ENCODE data around the gene ZMYM4. TPM values are rescaled to one million over a fixed set of nuclear protein-coding genes. Genes with fewer than 3 reads are reported as not detected.

ZMYM4 gene
- polyA plus RNA-seq, 1 donor (not counting 4 experiments of a cell fraction or from before 2014, with no cell fraction given): 24.8 TPM

GRCh38 chr1:35279555-35279904, 11.0 kb downstream of the ZMYM4 start:
- H3K79me2 ChIP-seq (ENCODE audit: control insufficient read depth, insufficient read depth, low read length): peaks cover 65% of the 10 kb centered on the region
- H3K4me1 ChIP-seq (ENCODE audit: control insufficient read depth, extremely low read depth, insufficient read depth, low read length): no peaks in the 10 kb centered on the region
- H3K27me3 ChIP-seq (ENCODE audit: control insufficient read depth, extremely low read depth, insufficient read depth, low read length): no peaks in the 10 kb centered on the region
- H3K9me1 ChIP-seq (ENCODE audit: control insufficient read depth, extremely low read depth, insufficient read depth, low read length): no peaks in the 10 kb centered on the region
- no peak overlapping the region for H2AFZ ChIP-seq (ENCODE audit: control insufficient read depth, low read length)
- no peak overlapping the region for H3K4me3 ChIP-seq (ENCODE audit: control insufficient read depth in 2 of 3, extremely low read depth in 1 of 3, insufficient read depth in 2 of 3, low read depth in 1 of 3, low read length in 3 of 3)
- dilution Hi-C loops (cut with MboI; ENCODE audit: extremely low pct_ligation_motif_present, low sequenced_read_pairs): no loop called here
- no peak for FAIRE-seq
- no peak for DNase-seq (ENCODE audit: low read depth, low spot score)
- H3K4me2 ChIP-seq (ENCODE audit: control insufficient read depth, extremely low read depth, insufficient read depth, low read depth, low read length): no peak overlapping the region
- H3K36me3 ChIP-seq (ENCODE audit: control insufficient read depth in 2 of 2, extremely low read depth in 1 of 2, insufficient read depth in 2 of 2, low read length in 2 of 2): peaks cover 0 to 15% of the 10 kb centered on the region in 2 experiments
- no peak overlapping the region for H3K27ac ChIP-seq (ENCODE audit: control insufficient read depth, insufficient read depth, low read length)
- H3K9me3 ChIP-seq (ENCODE audit: control insufficient read depth, low read depth, low read length): no peaks in the 10 kb centered on the region
- no peaks in the 10 kb centered on the region for H4K20me1 ChIP-seq (ENCODE audit: control insufficient read depth, extremely low read depth, insufficient read depth, low read length)
- no peak overlapping the region for H3K9ac ChIP-seq (ENCODE audit: control insufficient read depth, extremely low read depth, insufficient read depth, low read length)
- TF ChIP-seq CTCF (optimal IDR thresholded peaks at IDR 0.05 in 1 of 3, IDR thresholded peaks at IDR 0.05 in 1 of 3, conservative IDR thresholded peaks at IDR 0.05 in 1 of 3; ENCODE audit: extremely low read depth in 1 of 3, insufficient read depth in 2 of 3, low read length in 3 of 3) (no peak), EZH2 (IDR thresholded peaks at IDR 0.05; ENCODE audit: low read length) (no peak)

GRCh38 chr1:35280006-35280405, 11.5 kb downstream of the ZMYM4 start:
- dilution Hi-C loops (cut with MboI; ENCODE audit: extremely low pct_ligation_motif_present, low sequenced_read_pairs): no loop called here
- DNase-seq (ENCODE audit: low read depth, low spot score) (no peak), FAIRE-seq (no peak)
- no peaks in the 10 kb centered on the region for H3K9me1 ChIP-seq (ENCODE audit: control insufficient read depth, extremely low read depth, insufficient read depth, low read length)
- H3K9ac ChIP-seq (ENCODE audit: control insufficient read depth, extremely low read depth, insufficient read depth, low read length): no peak overlapping the region
- H3K4me3 ChIP-seq (ENCODE audit: control insufficient read depth in 2 of 3, extremely low read depth in 1 of 3, insufficient read depth in 2 of 3, low read depth in 1 of 3, low read length in 3 of 3): no peak overlapping the region
- TF ChIP-seq CTCF (optimal IDR thresholded peaks at IDR 0.05 in 1 of 3, IDR thresholded peaks at IDR 0.05 in 1 of 3, conservative IDR thresholded peaks at IDR 0.05 in 1 of 3; ENCODE audit: extremely low read depth in 1 of 3, insufficient read depth in 2 of 3, low read length in 3 of 3) (no peak), EZH2 (IDR thresholded peaks at IDR 0.05; ENCODE audit: low read length) (no peak)
- H3K9me3 ChIP-seq (ENCODE audit: control insufficient read depth, low read depth, low read length): no peaks in the 10 kb centered on the region
- peaks cover 65% of the 10 kb centered on the region for H3K79me2 ChIP-seq (ENCODE audit: control insufficient read depth, insufficient read depth, low read length)
- H3K27me3 ChIP-seq (ENCODE audit: control insufficient read depth, extremely low read depth, insufficient read depth, low read length): no peaks in the 10 kb centered on the region
- peaks cover 3 to 15% of the 10 kb centered on the region in 2 experiments for H3K36me3 ChIP-seq (ENCODE audit: control insufficient read depth in 2 of 2, extremely low read depth in 1 of 2, insufficient read depth in 2 of 2, low read length in 2 of 2)
- no peak overlapping the region for H3K27ac ChIP-seq (ENCODE audit: control insufficient read depth, insufficient read depth, low read length)
- no peaks in the 10 kb centered on the region for H4K20me1 ChIP-seq (ENCODE audit: control insufficient read depth, extremely low read depth, insufficient read depth, low read length)
- H3K4me1 ChIP-seq (ENCODE audit: control insufficient read depth, extremely low read depth, insufficient read depth, low read length): no peaks in the 10 kb centered on the region
- no peak overlapping the region for H2AFZ ChIP-seq (ENCODE audit: control insufficient read depth, low read length)
- H3K4me2 ChIP-seq (ENCODE audit: control insufficient read depth, extremely low read depth, insufficient read depth, low read depth, low read length): no peak overlapping the region
